Mammary epithelial cell (primary cell): Measurements from ENCODE around the gene SERPINI1.

Source experiments
- EZH2 ChIP-seq: IDR thresholded peaks from 2 replicates; pipeline ENCODE4 v1.6.1; 2012; ENCODE audit warnings: low read length, inconsistent platforms, borderline replicate concordance
- TF ChIP-seq, protein P1 (sequence below), 2 donors: IDR thresholded peaks in 1 of 2; conservative IDR thresholded peaks in 1 of 2; 2 replicates each; pipeline ENCODE4 v1.5.1; 2011 to 2012; ENCODE audit warnings: inconsistent platforms in 2 of 2, low read length in 2 of 2, mild to moderate bottlenecking in 2 of 2, control low read depth in 1 of 2, low read depth in 1 of 2; ENCODE audit not compliant: insufficient read depth in 1 of 2; ENCODE audit errors: extremely low read depth in 1 of 2

DNA sequence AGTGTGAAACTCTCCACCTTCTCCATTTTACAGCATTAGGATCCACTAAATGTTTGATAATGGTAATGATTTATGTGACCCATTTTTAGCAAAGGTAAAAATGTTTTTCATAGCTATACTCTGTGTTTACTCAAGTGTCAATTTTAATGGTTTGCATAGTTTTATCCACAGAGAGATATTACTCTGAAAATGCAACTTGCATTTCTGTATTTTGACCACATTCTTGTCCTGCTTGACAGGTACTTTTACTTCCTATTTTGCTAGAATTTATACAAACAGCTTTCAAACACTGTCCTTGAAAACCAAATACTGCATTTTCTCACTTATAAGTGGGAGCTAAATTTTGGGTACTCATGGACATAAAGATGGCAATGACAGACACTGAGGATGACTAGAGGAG lies 62.9 kb downstream of the SERPINI1 start:
- TF ChIP-seq EZH2, result no peak
- TF ChIP-seq, protein P1, sequence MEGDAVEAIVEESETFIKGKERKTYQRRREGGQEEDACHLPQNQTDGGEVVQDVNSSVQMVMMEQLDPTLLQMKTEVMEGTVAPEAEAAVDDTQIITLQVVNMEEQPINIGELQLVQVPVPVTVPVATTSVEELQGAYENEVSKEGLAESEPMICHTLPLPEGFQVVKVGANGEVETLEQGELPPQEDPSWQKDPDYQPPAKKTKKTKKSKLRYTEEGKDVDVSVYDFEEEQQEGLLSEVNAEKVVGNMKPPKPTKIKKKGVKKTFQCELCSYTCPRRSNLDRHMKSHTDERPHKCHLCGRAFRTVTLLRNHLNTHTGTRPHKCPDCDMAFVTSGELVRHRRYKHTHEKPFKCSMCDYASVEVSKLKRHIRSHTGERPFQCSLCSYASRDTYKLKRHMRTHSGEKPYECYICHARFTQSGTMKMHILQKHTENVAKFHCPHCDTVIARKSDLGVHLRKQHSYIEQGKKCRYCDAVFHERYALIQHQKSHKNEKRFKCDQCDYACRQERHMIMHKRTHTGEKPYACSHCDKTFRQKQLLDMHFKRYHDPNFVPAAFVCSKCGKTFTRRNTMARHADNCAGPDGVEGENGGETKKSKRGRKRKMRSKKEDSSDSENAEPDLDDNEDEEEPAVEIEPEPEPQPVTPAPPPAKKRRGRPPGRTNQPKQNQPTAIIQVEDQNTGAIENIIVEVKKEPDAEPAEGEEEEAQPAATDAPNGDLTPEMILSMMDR (conservative IDR thresholded peaks at IDR 0.05 in 1 of 2, IDR thresholded peaks at IDR 0.05 in 1 of 2; ENCODE audit: extremely low read depth in 1 of 2, insufficient read depth in 1 of 2, low read depth in 1 of 2, low read length in 2 of 2), result no peak
